Effector memory CD4-positive, alpha-beta T cell (primary cell): ENCODE measurements around the gene CDYL2.

Experiments used
- DNase-seq, 3 donors: peaks; one replicate each; pipeline ENCODE4 v3.0.0-alpha.2; 2020
- H3K27ac ChIP-seq: 2 replicates; pipeline ENCODE4 v1.7.0; 2013; ENCODE audit warnings: mild to moderate bottlenecking, low read length, moderate library complexity; ENCODE audit not compliant: insufficient read depth, poor library complexity, severe bottlenecking
- H3K27me3 ChIP-seq: replicated peaks from 2 replicates; pipeline ENCODE4 v1.7.0; 2013; ENCODE audit warnings: mild to moderate bottlenecking, low read length; ENCODE audit not compliant: insufficient read depth, control insufficient read depth, poor library complexity, severe bottlenecking
- H3K36me3 ChIP-seq: 2 replicates; pipeline ENCODE4 v1.7.0; 2013; ENCODE audit warnings: mild to moderate bottlenecking, low read length, moderate library complexity; ENCODE audit not compliant: control insufficient read depth, insufficient read depth
- H3K4me1 ChIP-seq: 2 replicates; pipeline ENCODE4 v1.7.0; 2013; ENCODE audit warnings: low read length, mild to moderate bottlenecking; ENCODE audit not compliant: control insufficient read depth, insufficient read depth, poor library complexity, severe bottlenecking
- H3K4me3 ChIP-seq: 2 replicates; pipeline ENCODE4 v1.7.0; 2013; ENCODE audit warnings: low read length, low read depth, mild to moderate bottlenecking; ENCODE audit not compliant: insufficient read depth, poor library complexity, severe bottlenecking
- H3K9me3 ChIP-seq: 2 replicates; pipeline ENCODE4 v1.7.0; 2013; ENCODE audit warnings: mild to moderate bottlenecking, low read length, moderate library complexity; ENCODE audit not compliant: control insufficient read depth

The CDYL2 gene

DNA sequence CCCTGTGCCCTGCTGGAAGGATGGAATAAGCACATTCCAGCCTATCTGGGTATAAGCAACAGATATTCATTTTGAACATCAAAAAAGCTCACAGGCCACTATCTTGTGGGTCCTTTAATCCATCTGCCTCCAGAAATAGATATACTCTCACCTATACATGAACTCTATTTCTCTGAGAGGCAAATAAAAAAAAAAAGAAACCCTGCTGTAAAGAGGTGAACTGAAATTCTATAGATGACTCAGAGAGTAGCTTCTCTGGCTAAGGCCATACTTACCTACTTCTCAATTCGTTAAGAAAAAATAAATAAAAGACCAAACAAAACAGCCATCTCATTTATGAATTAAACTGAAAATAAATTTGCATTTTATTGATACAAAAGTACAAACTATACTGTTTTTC lies 177.3 kb downstream of the CDYL2 start:
- H3K27me3 ChIP-seq, result no peaks in the 10 kb centered on the region
- DNase-seq, result no peak
- no peaks in the 10 kb centered on the region for H3K4me1 ChIP-seq
- H3K9me3 ChIP-seq, result no peaks in the 10 kb centered on the region
- peaks cover 3% of the 10 kb centered on the region for H3K36me3 ChIP-seq
- no peak overlapping the region for H3K4me3 ChIP-seq
- H3K27ac ChIP-seq, result no peak overlapping the region

- Histone ChIP-seq H3K4me1 (no peaks in the 10 kb centered on the region), H3K27me3 (no peaks in the 10 kb centered on the region), H3K27ac (no peak overlapping the region), H3K9me3 (no peaks in the 10 kb centered on the region), H3K4me3 (no peak overlapping the region), H3K36me3 (peaks cover 12% of the 10 kb centered on the region)
- DNase-seq, result no peak
Measured at GRCh38 chr16:80623376-80623775, 181.0 kb downstream of the CDYL2 start.

- H3K27ac ChIP-seq, result no peak overlapping the region
- peaks cover 12% of the 10 kb centered on the region for H3K36me3 ChIP-seq
- no peaks in the 10 kb centered on the region for H3K27me3 ChIP-seq
- no peak overlapping the region for H3K4me3 ChIP-seq
- DNase-seq, result no peak
- no peaks in the 10 kb centered on the region for H3K4me1 ChIP-seq
- H3K9me3 ChIP-seq, result no peaks in the 10 kb centered on the region
Measured at GRCh38 chr16:80622007-80622406, 182.4 kb downstream of the CDYL2 start.

- Histone ChIP-seq H3K4me1 (no peaks in the 10 kb centered on the region), H3K36me3 (peaks cover 12% of the 10 kb centered on the region), H3K9me3 (no peaks in the 10 kb centered on the region), H3K27me3 (no peaks in the 10 kb centered on the region), H3K27ac (no peak overlapping the region), H3K4me3 (no peak overlapping the region)
- DNase-seq, result no peak
Measured at GRCh38 chr16:80620736-80621605, 183.4 kb downstream of the CDYL2 start.

DNA sequence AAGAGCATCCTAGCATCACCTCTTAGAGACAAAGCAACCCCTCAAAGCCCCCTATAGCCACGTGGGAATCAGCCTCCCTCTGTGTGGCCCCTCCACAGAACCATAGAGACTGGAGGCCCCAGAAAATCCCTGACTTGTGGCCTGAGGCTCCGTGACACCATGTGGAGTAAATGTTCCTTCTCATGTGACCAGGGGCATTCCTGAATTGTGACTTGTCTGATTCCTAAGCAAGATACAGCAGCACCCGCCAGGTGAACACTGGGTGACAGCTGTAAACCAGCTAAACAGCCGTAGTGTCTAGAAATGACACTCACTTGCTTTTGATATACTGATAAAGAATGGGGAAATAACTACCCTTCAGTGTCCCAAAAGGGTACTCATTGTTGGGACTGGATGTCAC lies 184.6 kb downstream of the CDYL2 start:
- Histone ChIP-seq H3K4me1 (no peaks in the 10 kb centered on the region), H3K36me3 (peaks cover 12% of the 10 kb centered on the region), H3K4me3 (no peak overlapping the region), H3K27me3 (no peaks in the 10 kb centered on the region), H3K27ac (no peak overlapping the region), H3K9me3 (no peaks in the 10 kb centered on the region)
- DNase-seq, result no peak

GRCh38 chr16:80618862-80619648 lies 185.3 kb downstream of the CDYL2 start:
- H3K4me1 ChIP-seq, result no peaks in the 10 kb centered on the region
- no peak overlapping the region for H3K27ac ChIP-seq
- no peak overlapping the region for H3K4me3 ChIP-seq
- peaks cover 8% of the 10 kb centered on the region for H3K36me3 ChIP-seq
- H3K9me3 ChIP-seq, result no peaks in the 10 kb centered on the region
- H3K27me3 ChIP-seq, result no peaks in the 10 kb centered on the region
- no peak for DNase-seq

GRCh38 chr16:80616362-80616761 lies 188.0 kb downstream of the CDYL2 start:
- no peak overlapping the region for H3K27ac ChIP-seq
- H3K4me1 ChIP-seq, result no peaks in the 10 kb centered on the region
- H3K36me3 ChIP-seq, result peaks cover 8% of the 10 kb centered on the region
- no peaks in the 10 kb centered on the region for H3K27me3 ChIP-seq
- no peak overlapping the region for H3K4me3 ChIP-seq
- DNase-seq, result no peak
- no peaks in the 10 kb centered on the region for H3K9me3 ChIP-seq

DNA sequence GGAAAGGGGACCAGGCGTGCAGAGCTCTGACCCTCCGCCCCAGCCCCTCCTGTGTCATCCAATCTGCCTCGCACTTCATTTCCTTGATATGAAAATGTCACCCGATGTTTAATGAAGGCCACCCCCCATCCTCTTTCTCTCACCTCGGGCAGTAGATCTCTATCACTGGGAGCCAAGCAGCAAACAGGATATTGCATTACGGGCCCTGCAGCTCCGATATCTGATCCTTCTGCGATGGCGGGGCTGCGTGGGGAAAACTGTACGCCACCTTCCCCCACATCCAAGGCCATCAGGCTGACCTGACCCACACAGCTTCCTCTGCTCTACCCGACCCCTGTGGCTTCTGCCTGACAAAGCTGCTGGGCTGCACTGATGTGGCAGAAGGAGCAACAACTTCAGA lies 188.7 kb downstream of the CDYL2 start:
- Histone ChIP-seq H3K27ac (no peak overlapping the region), H3K9me3 (no peaks in the 10 kb centered on the region), H3K4me3 (no peak overlapping the region), H3K4me1 (no peaks in the 10 kb centered on the region), H3K27me3 (no peaks in the 10 kb centered on the region), H3K36me3 (peaks cover 8% of the 10 kb centered on the region)
- no peak for DNase-seq

- Histone ChIP-seq H3K4me3 (no peak overlapping the region), H3K36me3 (peaks cover 5% of the 10 kb centered on the region), H3K27ac (no peak overlapping the region), H3K27me3 (no peaks in the 10 kb centered on the region), H3K9me3 (no peaks in the 10 kb centered on the region), H3K4me1 (no peaks in the 10 kb centered on the region)
- no peak for DNase-seq
Measured at GRCh38 chr16:80614908-80615671, 189.3 kb downstream of the CDYL2 start.
